IPS DF 19.7 (cell line): Measurements from ENCODE around the gene SEMA5B.

Experiments
- DNase-seq: peaks from one replicate; pipeline ENCODE4 v3.0.0-alpha.2; 2013; ENCODE audit warnings: low read depth, low spot score

The SEMA5B gene

DNA sequence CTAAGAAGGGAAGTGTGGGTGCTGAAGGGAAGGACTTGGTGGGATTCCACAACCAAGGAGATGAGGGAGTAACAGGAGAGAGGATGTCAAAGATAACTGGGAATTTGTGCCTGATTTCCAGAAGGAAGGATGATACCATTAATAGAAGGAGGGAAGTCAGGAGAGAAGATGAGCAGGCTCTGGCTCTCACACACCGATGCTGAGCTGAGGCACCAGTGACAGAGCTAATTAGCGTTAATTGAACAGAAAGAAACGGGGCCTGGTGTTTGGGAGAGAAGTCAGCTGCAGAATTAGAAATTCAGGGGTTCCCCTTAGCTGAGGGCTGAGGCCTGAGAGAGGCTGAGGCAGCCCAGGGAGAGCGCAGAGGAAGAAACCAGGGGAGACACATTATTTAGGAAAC, 27.4 kb upstream of the SEMA5B start:
- no peak for DNase-seq

DNA sequence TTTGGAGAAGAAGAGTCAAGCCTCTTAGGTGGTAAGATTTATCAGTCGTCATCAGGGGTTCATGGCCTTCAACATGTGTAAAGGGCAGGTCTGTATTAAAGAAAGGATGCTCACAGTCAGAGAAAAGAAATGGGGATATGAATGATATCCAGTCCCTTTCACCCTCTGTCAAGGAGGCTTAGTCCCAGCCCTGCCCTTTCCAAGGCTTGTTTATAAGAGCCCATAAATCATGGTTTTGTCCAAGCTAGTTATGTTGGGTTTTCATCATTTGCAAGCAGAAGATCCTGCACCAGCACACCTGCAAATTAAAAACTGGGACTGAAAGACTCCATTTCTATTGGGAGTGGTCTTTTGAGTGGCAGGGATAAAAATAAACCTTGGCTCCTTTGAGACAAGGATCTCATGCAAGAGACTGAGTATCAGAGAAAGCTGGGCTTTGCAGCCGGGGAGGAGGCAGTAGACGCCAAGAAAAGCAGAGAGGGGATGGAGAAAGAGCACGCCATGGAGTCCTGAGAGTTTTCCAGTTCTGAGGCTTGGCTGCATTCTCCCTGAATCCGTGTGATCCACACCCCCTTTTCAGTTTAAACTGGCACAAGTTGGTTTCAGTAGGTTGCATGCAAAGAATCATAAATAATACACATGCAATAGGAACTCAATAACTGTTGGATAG, 26.7 kb upstream of the SEMA5B start:
- DNase-seq = no peak

DNA sequence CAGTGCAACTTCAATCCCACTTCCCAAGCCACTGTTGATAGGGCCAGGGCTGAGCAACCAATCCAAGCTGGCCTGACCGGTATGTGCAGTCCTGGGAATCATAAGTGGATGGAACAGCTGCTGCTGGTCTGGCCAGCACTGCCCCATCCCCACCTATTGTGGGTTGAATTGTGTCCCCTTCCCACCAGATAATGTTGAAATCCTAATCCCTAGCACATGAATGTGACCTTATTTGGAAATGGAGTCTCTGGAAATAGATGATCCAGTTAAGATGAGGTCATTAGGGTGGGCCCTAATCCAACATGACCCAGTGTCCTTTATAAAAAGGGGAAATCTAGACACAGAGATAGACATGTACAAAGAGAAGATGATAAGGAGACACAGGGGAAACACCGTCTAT, 25.5 kb upstream of the SEMA5B start:
- DNase-seq = no peak

DNA sequence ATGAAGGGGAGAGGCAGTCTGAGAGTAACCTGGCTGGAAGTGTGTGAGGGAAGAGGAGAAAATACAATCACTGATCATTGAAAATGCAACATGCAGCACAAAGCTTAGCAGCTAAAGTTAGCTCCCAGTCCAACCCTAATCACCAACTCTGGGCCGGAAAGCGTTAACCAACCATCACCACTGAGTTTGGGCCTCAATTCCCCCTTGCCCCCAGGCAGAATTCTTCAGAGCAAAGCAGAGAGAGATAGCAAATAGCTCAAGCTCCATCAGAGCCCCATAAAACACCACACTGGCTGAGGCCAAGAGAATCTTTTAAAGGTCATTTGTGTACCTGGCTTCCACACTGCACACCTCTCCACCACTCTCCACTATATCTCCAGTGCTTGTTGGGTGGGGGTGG, 23.1 kb upstream of the SEMA5B start:
- no peak for DNase-seq

DNA sequence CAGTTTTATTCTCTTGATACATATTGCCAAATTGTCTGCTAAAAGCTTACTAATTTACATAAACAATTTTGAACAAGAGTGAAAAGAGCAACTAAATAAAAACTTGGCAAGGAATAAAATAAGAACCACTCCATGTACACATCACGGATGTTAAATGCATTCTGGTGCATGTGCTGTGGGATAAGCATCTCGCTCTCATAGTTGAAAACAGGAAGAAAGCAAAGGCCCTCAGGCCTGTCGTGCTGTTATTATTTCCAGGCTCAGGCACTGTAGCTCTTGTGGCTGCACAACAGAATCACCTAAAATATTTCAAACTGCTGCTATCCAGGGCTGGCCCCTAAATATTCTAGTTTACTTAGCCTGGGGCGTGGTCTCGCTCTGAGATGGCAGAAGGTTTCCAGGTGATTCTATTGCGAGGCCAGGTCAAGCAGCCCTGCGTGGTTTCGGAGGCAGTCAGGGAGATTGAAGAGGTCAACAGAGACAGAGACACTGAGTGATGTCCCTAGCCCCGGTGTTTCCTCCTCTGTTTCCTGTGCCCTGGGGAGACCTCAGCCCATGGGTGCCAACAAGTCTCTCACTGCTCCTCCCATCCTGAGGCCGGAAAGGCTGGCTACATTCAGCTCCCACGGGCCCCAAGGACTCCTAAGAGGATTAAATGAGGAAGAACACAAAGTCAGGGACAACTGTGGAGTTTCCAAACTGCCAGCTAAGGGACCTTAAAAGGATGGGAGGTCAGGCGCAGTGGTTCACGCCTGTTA, 21.1 kb upstream of the SEMA5B start:
- DNase-seq = no peak

DNA sequence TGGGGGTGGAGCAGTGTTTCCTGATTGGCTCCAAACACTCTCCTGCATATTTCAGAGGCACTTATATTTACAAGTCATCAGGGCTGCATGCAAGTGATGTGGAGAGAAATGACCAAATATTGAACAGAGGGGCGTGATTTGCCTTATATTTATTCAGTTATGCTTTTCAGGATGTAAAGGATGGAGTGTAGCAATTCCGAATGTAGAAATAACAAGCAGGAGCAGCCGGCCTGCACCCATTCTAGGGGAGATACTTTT, 19.4 kb upstream of the SEMA5B start:
- DNase-seq = no peak

DNA sequence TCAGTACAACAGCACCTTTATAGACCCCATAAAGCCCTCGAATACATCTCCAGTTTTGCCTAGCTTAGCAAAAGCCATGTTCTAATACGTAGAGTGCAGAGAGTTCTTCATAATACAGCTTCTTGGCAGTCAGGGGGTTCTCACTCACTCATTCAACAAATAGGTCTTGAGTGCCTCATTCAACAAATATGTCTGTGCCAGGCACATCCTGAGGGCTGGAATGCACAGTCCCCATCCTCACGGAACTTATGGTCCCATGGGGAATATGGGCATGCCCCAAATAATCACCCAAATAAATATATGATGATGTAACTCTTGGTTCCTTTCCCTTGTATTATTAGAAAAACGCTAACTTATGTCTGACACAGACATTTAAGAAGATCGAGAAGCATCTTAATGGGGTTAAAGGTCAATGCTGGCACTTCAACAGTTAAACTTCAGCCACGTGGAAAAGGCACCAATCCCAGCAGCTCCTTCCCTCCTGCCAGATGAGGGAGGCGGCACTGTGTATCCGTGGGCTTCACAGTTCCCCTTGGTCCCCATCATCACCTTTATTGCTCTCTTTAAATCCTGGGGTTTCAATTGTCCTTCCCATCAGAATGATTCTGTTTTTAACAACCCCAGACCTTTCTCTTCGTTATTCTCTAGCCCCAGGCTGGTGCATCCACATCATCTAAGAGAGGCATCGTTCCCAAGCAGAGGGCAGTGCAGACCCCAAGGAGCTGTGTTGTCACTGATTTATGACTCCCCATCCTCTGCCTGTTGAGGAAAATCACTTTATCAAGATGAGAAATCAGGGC, 18.9 kb upstream of the SEMA5B start:
- DNase-seq = no peak

DNA sequence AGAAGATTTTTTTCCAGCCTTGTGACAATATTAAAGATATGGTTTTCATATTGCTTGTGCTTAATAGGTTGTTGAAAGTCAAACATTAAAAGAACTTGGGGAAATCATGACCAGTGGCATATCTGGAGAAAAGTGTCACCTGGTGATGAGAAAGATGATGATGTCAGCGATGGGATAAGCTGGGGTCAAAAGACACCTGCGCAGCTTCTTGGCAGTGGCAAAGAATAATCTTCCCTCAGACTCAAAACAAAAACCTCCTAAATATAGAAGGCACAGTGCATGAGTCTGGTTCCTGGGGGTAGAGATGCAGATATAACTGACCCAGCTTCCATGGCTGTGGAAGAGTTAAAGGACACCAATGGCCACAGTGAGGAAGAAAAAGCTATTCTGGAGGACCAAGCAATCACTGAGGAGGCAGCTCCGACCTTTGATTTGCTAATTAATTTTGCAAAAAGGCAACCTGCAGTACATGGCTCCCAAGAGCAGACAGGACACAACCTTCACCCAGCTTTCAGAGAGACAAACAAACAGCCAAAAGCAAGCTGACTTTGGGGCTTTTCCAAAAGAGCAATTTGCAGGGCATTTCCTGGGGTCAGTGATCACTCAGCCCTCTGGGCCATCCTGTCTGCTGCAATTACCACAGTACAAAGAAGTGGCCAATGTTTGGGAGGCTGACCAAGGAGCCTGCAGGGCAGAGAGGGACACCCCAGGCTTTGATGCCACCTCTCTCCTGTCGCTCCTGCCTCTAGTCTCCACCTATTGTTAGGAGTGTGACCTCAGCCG, 17.6 kb upstream of the SEMA5B start:
- DNase-seq = no peak

DNA sequence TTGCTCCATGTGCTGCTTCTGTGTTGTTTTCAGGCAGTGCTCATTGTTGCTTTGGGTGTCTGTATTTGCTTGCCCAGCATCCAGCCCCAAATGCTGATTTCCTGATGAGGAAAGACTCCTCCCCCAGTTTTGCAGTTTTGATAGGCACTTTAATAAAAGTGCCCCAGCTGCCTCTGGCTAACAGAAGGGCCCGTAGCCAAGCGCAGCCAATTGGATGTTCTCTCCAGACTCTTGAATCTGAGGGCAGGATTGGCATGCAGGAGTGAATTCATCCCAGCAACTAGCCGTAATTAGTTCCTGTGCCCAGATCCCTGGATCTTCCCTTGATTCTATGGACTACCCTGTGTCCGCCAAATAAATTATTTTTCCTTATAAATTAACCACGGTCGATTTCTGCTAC, 14.8 kb upstream of the SEMA5B start:
- DNase-seq = no peak

DNA sequence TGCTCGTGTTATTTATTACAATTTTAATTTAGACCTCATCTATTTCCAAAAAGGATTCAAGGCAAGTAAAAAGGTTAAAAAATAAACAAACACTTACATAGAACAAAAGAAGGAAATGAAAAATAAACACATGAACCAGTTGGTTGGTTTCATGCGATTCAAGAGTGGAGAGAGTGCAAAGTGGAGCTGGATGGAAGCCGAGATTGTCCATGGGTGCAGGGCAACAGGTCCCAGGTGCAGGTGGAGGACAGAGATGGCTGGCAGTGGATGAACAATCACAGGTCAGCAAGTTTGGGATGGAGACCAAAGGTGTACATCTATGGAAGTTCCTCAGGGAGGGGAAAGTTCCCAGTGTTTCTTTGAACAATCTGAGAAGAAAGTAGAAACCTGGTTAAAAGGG, 11.6 kb upstream of the SEMA5B start:
- no peak for DNase-seq

DNA sequence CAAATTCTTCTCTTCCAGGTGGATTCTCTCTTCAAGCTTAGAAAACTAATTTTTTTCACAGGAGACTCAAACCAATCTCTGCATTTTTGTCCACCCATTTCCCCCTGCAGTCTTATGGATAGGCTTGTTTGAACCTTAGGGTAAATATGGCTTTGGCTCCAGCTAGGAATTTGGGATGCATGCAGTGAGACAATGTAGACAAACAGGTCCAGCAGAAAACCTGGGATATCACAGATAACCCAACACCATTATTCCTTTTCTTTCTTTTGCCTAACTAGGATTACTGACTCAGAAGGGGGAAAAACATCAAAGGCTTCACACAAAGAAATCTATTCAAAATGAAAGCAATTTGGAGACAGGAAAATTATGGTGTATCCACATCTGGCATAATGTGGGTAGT, 11.2 kb upstream of the SEMA5B start:
- no peak for DNase-seq

DNA sequence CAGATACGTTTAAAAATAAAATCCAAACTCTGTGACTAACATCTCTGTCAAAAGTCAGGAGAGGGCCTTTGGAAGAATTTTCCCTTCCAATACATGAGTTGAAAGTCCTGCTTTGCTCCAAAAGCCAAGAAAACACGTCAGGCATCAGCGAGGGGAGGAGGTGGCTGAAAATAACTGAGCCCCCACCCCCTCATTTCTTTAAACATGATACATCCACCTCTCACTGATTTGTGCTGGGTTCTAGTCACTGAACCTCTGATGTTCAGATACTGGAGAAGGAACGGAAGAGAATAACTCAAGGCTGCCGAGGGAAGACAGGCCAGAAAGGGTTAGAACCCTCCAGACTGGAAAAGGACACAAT, 9.4 kb upstream of the SEMA5B start:
- DNase-seq = no peak

DNA sequence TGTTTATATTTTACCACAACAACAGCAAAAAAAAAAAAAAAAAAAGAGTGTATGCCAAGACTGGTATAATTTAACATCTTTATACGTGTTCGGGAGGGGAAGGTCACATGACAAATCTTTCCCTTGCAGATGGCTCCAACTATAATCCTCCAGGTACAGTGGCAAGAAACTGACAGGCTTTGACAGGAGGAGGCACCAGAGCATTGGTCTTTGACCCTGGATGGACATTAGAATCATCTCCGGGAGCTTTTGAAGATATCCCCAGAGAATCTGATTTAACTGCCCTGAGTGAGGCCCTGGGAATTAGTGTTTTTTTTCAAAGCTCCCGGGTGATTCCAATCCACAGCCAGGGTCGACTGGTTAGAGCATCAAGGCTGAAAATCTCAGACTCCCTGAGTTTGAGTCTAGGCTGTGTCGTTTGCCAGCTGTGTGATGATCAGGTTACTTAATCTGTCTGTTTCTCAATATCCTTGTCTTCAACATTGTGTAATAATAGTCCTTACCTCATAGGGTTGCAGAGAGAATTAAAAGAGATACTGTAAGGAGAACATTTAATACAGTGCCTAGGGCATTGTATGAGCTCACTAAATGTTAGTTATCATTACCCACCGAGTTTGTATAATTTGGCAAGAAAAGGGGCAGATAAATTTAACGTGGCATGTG, 8.9 kb upstream of the SEMA5B start:
- DNase-seq = no peak

DNA sequence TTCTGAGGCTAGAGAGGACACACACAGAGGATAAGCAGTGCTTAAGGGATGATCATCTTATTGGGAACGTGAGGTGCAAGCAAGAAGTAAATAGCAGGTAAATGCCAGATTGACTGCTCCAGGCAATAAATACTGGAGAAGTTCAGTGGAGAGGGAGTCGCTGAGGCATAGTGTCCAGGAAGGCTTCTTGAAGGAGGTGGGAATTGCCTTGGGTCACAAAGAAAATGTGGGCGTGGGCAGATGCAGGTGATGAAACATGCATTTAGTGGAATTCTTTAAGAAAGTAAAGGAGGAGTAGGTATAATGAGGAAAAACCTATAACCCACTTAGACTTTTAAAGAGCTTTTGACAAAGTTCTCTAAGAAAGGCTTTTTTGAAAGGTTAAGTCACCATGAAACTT, 7.4 kb upstream of the SEMA5B start:
- DNase-seq = no peak

DNA sequence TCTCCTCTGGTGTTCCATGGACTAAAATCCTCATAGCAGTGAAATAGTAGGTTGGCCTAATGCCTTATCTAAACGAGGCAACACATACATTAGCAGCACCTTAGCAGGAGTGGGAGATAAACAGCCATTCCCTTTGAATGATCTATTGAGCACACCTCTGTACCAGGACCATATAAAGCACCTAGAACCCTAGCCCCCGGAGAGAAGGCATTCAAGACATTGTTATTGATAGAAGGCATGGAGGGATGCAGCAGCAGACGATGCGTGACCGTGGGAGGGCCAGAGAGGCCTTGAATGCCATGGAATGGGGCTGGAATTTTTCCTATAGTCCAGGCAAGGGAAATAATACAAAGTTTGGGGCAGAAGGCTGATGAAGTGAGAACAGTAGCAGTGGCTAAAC, 6.6 kb upstream of the SEMA5B start:
- no peak for DNase-seq

DNA sequence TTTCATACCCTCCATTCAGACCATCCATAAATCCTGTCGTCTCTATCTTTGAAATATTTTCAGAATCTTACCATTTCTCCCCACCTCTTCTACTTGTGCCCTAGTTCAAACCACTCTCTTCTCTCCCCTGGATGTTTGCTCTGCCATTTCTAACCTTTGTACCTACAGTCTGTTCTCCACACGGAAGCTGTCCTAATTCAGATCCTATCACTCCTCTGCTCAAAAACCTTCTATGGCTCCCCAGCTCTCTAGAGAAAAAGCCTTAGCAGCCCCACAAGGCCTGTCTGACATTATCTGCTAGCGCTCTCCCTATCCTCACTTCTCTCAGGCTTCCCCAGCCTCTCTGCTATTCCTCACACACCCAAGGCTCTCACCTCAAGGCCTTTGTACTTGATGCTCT, 4.5 kb upstream of the SEMA5B start:
- no peak for DNase-seq

DNA sequence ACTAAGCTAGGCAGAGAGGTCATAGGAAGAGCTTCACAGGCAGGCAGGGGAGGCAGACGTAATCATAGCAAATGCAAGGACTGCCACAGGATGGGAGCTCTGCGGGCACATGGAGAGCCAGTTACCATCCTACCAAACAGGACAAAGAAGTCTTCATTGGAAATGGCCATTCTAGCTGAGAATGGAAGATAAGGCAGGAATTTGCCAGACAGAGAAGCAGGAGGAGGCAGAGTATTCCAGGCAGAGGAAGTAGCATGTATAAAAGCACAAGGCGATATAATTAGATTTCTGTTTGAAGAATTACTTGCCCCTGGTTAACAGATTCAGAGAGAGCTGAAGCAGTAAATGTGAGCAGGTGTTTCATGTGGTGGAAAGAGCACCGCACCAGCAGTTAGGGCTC, 3.5 kb upstream of the SEMA5B start:
- no peak for DNase-seq

DNA sequence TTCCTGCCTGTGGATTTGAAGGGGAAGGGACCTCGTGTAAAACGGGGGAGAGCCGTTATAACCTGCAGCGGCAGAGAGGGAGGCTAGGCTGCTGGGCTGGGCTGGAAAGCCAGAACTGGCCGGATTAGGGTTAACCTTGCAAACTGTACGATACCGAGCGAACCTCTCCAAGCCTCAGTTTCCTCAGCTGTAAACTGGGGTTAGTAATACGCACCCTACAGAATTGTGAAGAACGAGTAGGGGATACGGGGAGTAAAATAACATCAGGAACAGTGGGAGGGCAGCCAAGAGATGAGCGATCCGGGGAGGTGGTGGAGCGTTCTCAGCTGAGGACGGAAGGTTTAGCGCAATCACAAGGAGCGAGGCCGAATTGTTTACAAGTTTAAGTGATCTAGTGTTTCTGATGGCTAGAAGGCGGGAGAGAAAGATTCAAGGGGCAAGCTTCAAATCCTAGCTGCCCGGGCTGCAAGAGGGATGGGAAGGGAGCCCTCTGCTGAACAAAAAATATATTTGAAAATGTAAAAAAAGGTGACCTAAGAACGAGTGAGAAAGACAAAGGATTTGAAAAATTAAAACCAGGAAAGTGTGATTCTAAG, 768 bp upstream of the SEMA5B start:
- DNase-seq = no peak

DNA sequence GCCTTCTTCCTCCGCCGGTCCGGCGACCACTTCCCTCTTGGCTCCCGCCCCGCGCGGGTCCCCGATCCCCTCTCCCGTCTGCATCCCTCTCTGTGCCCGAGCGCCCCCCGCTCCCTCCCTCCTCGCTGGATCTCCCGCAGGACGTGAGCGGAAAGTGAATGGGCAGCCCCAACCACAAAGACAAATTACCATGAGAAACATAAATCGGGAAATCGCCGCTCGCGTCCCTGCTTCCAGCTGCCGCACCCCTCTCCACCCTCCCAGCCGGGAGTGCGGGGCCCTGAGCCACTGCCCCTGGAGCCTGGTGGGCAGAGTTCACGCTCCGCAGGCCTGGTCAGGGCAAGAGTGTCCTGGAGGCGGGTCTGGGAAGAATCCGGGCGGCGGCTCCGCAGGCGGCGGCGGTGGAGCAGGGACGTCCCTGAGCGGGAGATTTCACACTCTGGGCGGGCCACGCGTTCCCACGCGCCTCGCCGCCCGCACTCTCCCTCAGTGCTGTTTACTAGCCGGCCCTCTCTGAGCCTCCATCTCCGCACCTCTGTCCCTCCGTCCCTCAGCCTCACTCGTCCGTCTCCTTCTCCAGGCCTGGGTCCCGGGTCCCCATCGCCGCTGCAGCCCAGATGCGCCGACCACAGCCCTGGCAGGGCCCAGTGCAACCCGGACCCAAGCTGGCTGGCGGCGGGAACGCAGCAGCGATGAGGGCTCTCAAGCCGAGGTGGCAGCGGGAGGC, 835 bp downstream of the SEMA5B start:
- no peak for DNase-seq

DNA sequence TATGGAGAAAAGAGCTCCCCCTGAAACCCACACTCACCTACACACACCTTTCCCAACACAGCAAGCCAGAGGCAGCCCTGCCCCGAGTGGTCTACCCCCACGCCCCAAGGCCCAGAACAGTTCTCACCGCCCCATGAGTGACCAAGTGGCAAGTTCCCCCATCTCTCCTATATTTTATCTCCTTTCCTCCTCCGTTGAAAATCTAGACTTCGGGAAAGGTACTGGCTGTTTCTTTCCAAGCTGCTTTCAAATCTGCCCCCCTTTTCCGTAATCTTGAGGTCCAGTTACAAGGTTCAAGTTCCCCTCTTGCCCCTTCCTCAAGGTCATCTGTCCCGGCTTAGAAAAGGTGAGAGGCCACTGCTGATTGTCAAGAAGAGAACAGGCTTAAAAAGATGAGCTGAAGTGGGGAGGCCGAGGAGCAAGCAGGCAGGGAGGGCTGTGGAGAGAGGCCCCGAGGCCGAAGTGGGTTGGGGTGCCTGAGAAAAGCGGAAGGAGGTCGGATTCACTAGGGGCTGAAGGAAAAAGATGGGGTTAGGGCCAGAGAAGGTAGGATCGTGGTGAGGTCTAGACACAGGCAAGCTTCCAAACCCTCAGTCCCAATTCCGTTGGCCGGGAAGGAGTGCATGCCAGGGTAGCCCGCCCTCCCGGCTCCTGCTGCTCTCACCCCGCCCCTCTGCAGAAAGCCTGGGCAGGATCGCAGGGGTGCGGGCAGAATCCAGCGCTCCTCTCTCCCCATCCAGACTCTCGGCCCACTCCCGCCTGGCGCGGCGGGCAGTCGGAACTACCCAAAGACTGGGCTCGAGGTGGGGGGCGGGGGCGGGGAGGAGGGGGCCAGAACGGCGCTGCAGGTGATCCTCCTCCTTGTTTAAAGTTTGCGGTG, 1.7 kb downstream of the SEMA5B start:
- DNase-seq = peak; percentile 57
